Heart left ventricle (tissue), 16 donors: ENCODE data around the gene ITGA7. TPM values are rescaled to one million over a fixed set of nuclear protein-coding genes. Genes with fewer than 3 reads are reported as not detected.
A peak's percentile ranks its signal among the peaks of the same experiment; 100 is the strongest.

ENCODE experiments used
- ATAC-seq, 4 donors: fragments of 200-7000 bp; cut with Tn5 transposase; one replicate each; pipeline ENCODE4 v1.9.1; 2020 to 2022; ENCODE audit warnings: moderate library complexity in 4 of 4, mild to moderate bottlenecking in 3 of 4, moderate number of reproducible peaks in 1 of 4
- DNase-seq, 5 donors: peaks; one replicate each; pipeline ENCODE4 v3.0.0-alpha.2; 2020
- H3K27ac ChIP-seq, 12 donors: fragments of 200-600 bp; sonication (generic) in 4 of 12; one replicate each; pipeline versions ENCODE4 v1.5.0 to v1.8.0; 2016 to 2022; ENCODE audit warnings: mild to moderate bottlenecking in 2 of 12
- H3K27me3 ChIP-seq, 9 donors: fragments of 200-600 bp; sonication (generic) in 2 of 9; one replicate each; pipeline versions ENCODE4 v1.5.1 to v1.8.0; 2016 to 2022; ENCODE audit warnings: mild to moderate bottlenecking in 3 of 9
- H3K36me3 ChIP-seq, 9 donors: fragments of 200-600 bp; sonication (generic) in 2 of 9; one replicate each; pipeline versions ENCODE4 v1.5.0 to v1.8.0; 2018 to 2022; ENCODE audit warnings: mild to moderate bottlenecking in 2 of 9
- H3K4me1 ChIP-seq, 12 donors: fragments of 200-600 bp; sonication (generic) in 4 of 12; one replicate each; pipeline versions ENCODE4 v1.5.0 to v1.8.0; 2016 to 2022; ENCODE audit warnings: mild to moderate bottlenecking in 3 of 12
- H3K4me3 ChIP-seq, 12 donors: fragments of 200-600 bp; sonication (generic) in 4 of 12; one replicate each; pipeline versions ENCODE4 v1.5.0 to v1.8.0; 2017 to 2022; ENCODE audit warnings: mild to moderate bottlenecking in 9 of 12, moderate library complexity in 4 of 12
- H3K9me3 ChIP-seq, 12 donors: fragments of 200-600 bp; sonication (generic) in 4 of 12; one replicate each; pipeline versions ENCODE4 v1.5.0 to v1.8.0; 2016 to 2022; ENCODE audit warnings: mild to moderate bottlenecking in 1 of 12
- CTCF ChIP-seq, 12 donors: fragments of 200-600 bp; sonication (generic) in 4 of 12; IDR thresholded peaks; one replicate each; pipeline versions ENCODE4 v1.5.0 to v1.8.0; 2018 to 2022; ENCODE audit warnings: antibody characterized with exemption in 12 of 12, mild to moderate bottlenecking in 5 of 12
- POLR2A ChIP-seq, 2 donors: fragments of 450-650 bp; IDR thresholded peaks; one replicate each; pipeline ENCODE4 v1.6.1; 2017; ENCODE audit warnings: antibody characterized with exemption in 2 of 2, mild to moderate bottlenecking in 2 of 2, moderate library complexity in 2 of 2
- WGBS, 4 donors: extraction: QIAGEN DNeasy Blood & Tissue Kit in 2 of 4; methylation state at CpG; one replicate each; pipeline versions ENCODE4 v1.1.5 to v1.1.7; 2013 to 2018; 5-methylcytosine and 5-hydroxymethylcytosine counted together
- intact Hi-C, 10 donors: fragments of 100-400 bp; cut with DNase I; formaldehyde crosslinking; loops; one replicate each; pipeline versions ENCODE4 v1.11.1 to v1.14.2; 2022
- polyA plus RNA-seq, 2 donors: library from polyadenylated mRNA; stranded (reverse); fragments of 200-250 nt; gene quantifications; one replicate each; pipeline ENCODE4 v1.2.3, GENCODE V29; 2013
- total RNA-seq, 9 donors: library from RNA; depleted of rRNA in 2 of 9; stranded (reverse); fragments of >200 nt in 2 of 9; fragmentation: NEBNext Ultra II Directional in 3 of 9; extraction: Animal tissue kit (Norgen Biotek cat#: 25700) in 3 of 9; gene quantifications; one replicate each; pipeline versions ENCODE4 v1.1.0 to v1.2.4, GENCODE V29; 2016 to 2023
- donor health status: ischemic (EF 13 %, LVEDD 7.1; RV severe dilation, severe dysfunction).
- donor health status: healthy with polysubstance abuse.
- donor health status: DM: no; HTN: yes; CAD: no.
- donor health status: DM: no; HTN: no; CAD: no.
- donor health status: ischemic (EF 25% LVEDD 6.9; RV normal size, moderate dysfunction).
- donor health status: ischemic (EF 25% LVEDD 5.7; RV mildly dilated, moderate dysfunction).
- donor health status: healthy.
- donor health status: DM: yes; HTN: yes; CAD: no.
- donor health status: ischemic (EF 35%, LVEDD 5.7; RV mildly dilated, moderate dysfunction).
- donor health status: nonischemic (EF 11% LVEDD 7.7; RV severe dilation, severe dysfunction).
- donor health status: DM: yes; HTN: yes; CAD: no.
- donor health status: PGD.
- donor health status: ischemic (EF 29% LVEDD 5.4; RV normal size, mild dysfunction).
- donor health status: nonischemic (EF 23%, LVEDD 6.1; RV moderate dilation, normal function).

Gene ITGA7
- total and polyA plus RNA-seq, 11 donors: 173 to 1,007 (median 573) TPM

- Histone ChIP-seq H3K27me3 (peaks cover 0 to 6% (median 0%) of the 10 kb centered on the region in 9 donors), H3K9me3 (no peaks in the 10 kb centered on the region), H3K36me3 (no peaks in the 10 kb centered on the region), H3K4me1 (peaks cover 0 to 56% (median 35%) of the 10 kb centered on the region in 12 donors), H3K27ac (peak within 1 kb of the TSS in 10 of 12 donors; percentile 27 to 75 (median 58)), H3K4me3 (peak within 1 kb of the TSS; percentile 54 to 93 (median 75))
- DNase-seq (peak; percentile 84 to 89 (median 87)), ATAC-seq (peak; percentile 22 to 75 (median 69))
- TF ChIP-seq POLR2A (IDR thresholded peaks at IDR 0.05) (peak; percentile 88 to 91), CTCF (IDR thresholded peaks at IDR 0.05) (no peak)
- intact Hi-C loops: loop anchor here in 4 of 10 donors (5.0 to 10.0 kb wide), 6 partner anchors 54 to 299 kb away; partner anchors contain the start of genes RPS26 (in 2 of the 4), IKZF4 (in 1 of the 4), ORMDL2 (in 1 of the 4) and SARNP (in 1 of the 4)
- 0 to 2% (median 1%) methylated on average over 16 to 48 of the region's 53 CpGs for WGBS, 4 donors
Measured at GRCh38 chr12:55742719-55743405, 35.2 kb upstream of the ITGA7 start, which contains the start of gene GDF11. TSS of gene GDF11 (plus strand) at chr12:55743122. CDS start at chr12:55743317, 195 bp downstream.

GRCh38 chr12:55741931-55742680, 34.4 kb upstream of the ITGA7 start:
- intact Hi-C loops: loop anchor here in 4 of 10 donors (5.0 to 10.0 kb wide), 6 partner anchors 55 to 300 kb away; partner anchors contain the start of genes RPS26 (in 2 of the 4), IKZF4 (in 1 of the 4), ORMDL2 (in 1 of the 4) and SARNP (in 1 of the 4)
- WGBS, 4 donors: 18 to 29% (median 26%) methylated on average over 3 of the region's 3 CpGs
- H3K4me3 ChIP-seq: peak overlapping the region in 10 of 12 donors; percentile 56 to 93 (median 76)
- no peak for ATAC-seq
- TF ChIP-seq CTCF (IDR thresholded peaks at IDR 0.05) (no peak), POLR2A (IDR thresholded peaks at IDR 0.05) (no peak)
- peaks cover 0 to 56% (median 39%) of the 10 kb centered on the region in 12 donors for H3K4me1 ChIP-seq
- DNase-seq: no peak
- H3K27ac ChIP-seq: peak overlapping the region in 5 of 12 donors; percentile 37 to 75 (median 49)
- peaks cover 0 to 6% (median 0%) of the 10 kb centered on the region in 9 donors for H3K27me3 ChIP-seq
- H3K9me3 ChIP-seq: no peaks in the 10 kb centered on the region
- no peaks in the 10 kb centered on the region for H3K36me3 ChIP-seq

- Histone ChIP-seq H3K4me3 (peak overlapping the region in 8 of 12 donors; percentile 51 to 68 (median 60)), H3K36me3 (no peaks in the 10 kb centered on the region), H3K9me3 (no peaks in the 10 kb centered on the region), H3K27ac (peak overlapping the region in 1 of 12 donors; percentile 61), H3K27me3 (peaks cover 0 to 6% (median 0%) of the 10 kb centered on the region in 9 donors), H3K4me1 (peaks cover 0 to 33% (median 19%) of the 10 kb centered on the region in 12 donors)
- WGBS, 4 donors: 85 to 90% (median 87%) methylated on average over 2 of the region's 2 CpGs
- intact Hi-C loops: loop anchor here in 9 of 10 donors (2.0 to 10.0 kb wide), 11 partner anchors 58 to 373 kb away; partner anchors contain the start of genes ORMDL2 (in 1 of the 9), PA2G4 (in 1 of the 9) and SARNP (in 1 of the 9)
- no peak for ATAC-seq
- no peak for TF ChIP-seq POLR2A (IDR thresholded peaks at IDR 0.05)
- no peak for TF ChIP-seq CTCF (IDR thresholded peaks at IDR 0.05)
- no peak for DNase-seq
Measured at GRCh38 chr12:55739025-55739378, 31.3 kb upstream of the ITGA7 start.
